ENCODE results near the gene TNN. TPM values are rescaled to one million over a fixed set of nuclear protein-coding genes. Genes with fewer than 3 reads are reported as not detected.

Gene TNN
- total RNA-seq, 1 experiment from 2014 or later, result 0.11 TPM

DNA sequence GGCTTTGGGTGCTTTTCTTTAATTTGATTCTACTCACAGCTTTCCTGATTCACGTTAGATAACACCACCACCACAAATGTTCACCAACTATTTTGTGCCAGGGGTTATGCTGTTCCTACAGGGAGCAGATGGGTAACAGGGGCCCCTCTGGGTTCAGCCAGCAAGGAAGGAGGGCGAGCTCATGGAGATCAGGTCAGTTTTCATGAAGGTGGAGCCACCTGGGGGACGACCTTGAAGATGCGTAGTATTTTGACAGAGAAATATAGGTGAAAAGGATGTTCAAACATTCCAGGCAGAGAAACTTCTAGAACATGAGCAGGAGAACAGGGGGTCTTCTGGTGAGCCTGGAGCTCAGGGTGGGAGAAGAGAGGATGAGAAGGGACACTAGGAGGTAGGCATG, 96.1 kb downstream of the TNN start:
- Histone ChIP-seq H2AFZ (ENCODE audit: low read length) (no peak overlapping the region), H4K20me1 (ENCODE audit: control insufficient read depth, insufficient read depth, insufficient read length) (no peaks in the 10 kb centered on the region), H3K23me2 (ENCODE audit: insufficient read length, low read depth, low read length, poor library complexity, severe bottlenecking) (no peaks in the 10 kb centered on the region), H2BK15ac (ENCODE audit: low read depth, low read length) (no peak overlapping the region), H4K8ac (replicated peaks; ENCODE audit: insufficient read length, low read depth, low read length) (no peak overlapping the region), H3K14ac (ENCODE audit: insufficient read depth, low read length) (no peak overlapping the region), H3K27ac (ENCODE audit: insufficient read length, low read depth, low read length) (no peak overlapping the region), H3K4me1 (ENCODE audit: insufficient read depth, low read length) (no peaks in the 10 kb centered on the region), H3K18ac (ENCODE audit: insufficient read length, low read depth, low read length) (no peak overlapping the region), H2BK5ac (ENCODE audit: insufficient read length, low read length) (no peak overlapping the region), H3K79me1 (ENCODE audit: insufficient read depth, low read depth, low read length, poor library complexity, severe bottlenecking) (no peaks in the 10 kb centered on the region), H3K4ac (ENCODE audit: low read depth, low read length) (no peak overlapping the region), H4K5ac (ENCODE audit: insufficient read length, low read depth, low read length) (no peak overlapping the region), H2BK120ac (ENCODE audit: low read depth, low read length, poor library complexity, severe bottlenecking) (no peak overlapping the region), H3K9me3 (ENCODE audit: control insufficient read depth, low read depth, low read length) (no peaks in the 10 kb centered on the region), H3K9ac (ENCODE audit: extremely low read depth, insufficient read length, low read length) (no peak overlapping the region), H3K79me2 (ENCODE audit: insufficient read depth, low read length) (no peaks in the 10 kb centered on the region), H2BK20ac (ENCODE audit: low read depth, low read length, poor library complexity, severe bottlenecking) (no peak overlapping the region), H3K27me3 (ENCODE audit: insufficient read depth, low read length) (no peaks in the 10 kb centered on the region), H3K56ac (ENCODE audit: insufficient read length, low read depth, low read length) (no peak overlapping the region), H3K23ac (ENCODE audit: insufficient read length, low read depth, low read length) (no peak overlapping the region), H2AK5ac (ENCODE audit: insufficient read length, low read length) (no peak overlapping the region), H3T11ph (ENCODE audit: low read length) (no peak overlapping the region), H2BK12ac (ENCODE audit: insufficient read length, low read depth, low read length) (no peak overlapping the region), H4K91ac (ENCODE audit: insufficient read length, low read depth, low read length) (no peak overlapping the region), H3K4me2 (ENCODE audit: insufficient read depth, insufficient read length, low read length) (no peak overlapping the region)
- H3K4me3 Mint-ChIP-seq, result no peak overlapping the region
- TF ChIP-seq, protein P1, sequence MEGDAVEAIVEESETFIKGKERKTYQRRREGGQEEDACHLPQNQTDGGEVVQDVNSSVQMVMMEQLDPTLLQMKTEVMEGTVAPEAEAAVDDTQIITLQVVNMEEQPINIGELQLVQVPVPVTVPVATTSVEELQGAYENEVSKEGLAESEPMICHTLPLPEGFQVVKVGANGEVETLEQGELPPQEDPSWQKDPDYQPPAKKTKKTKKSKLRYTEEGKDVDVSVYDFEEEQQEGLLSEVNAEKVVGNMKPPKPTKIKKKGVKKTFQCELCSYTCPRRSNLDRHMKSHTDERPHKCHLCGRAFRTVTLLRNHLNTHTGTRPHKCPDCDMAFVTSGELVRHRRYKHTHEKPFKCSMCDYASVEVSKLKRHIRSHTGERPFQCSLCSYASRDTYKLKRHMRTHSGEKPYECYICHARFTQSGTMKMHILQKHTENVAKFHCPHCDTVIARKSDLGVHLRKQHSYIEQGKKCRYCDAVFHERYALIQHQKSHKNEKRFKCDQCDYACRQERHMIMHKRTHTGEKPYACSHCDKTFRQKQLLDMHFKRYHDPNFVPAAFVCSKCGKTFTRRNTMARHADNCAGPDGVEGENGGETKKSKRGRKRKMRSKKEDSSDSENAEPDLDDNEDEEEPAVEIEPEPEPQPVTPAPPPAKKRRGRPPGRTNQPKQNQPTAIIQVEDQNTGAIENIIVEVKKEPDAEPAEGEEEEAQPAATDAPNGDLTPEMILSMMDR (conservative IDR thresholded peaks at IDR 0.05), result peak; percentile 52; the same call in 2 of the 3 replicates
- no peak overlapping the region for H3K27ac Mint-ChIP-seq
- peaks cover 2 to 4% of the 10 kb centered on the region in 2 experiments; a peak in 2 of 4 replicates for H3K4me1 Mint-ChIP-seq
- WGBS (ENCODE audit: extremely low coverage, insufficient read length, low lambda C conversion rate), result no CpG with 5 or more reads among the region's 4 CpGs
- H3K36me3 Mint-ChIP-seq (ENCODE audit: insufficient read depth in 1 of 3, low read depth in 3 of 3), result peaks cover 0 to 9% (median 4%) of the 10 kb centered on the region in 3 experiments; a peak in 4 of 7 replicates
- H3K9me3 Mint-ChIP-seq, result no peaks in the 10 kb centered on the region
- no peaks in the 10 kb centered on the region for H3K27me3 Mint-ChIP-seq (ENCODE audit: low read depth)
- DNase-seq, result no peak
